HG03039 (cell line): ENCODE results near the gene LRP11.
"Not testable (repeated sequence)": the region's sequence is repeated elsewhere in the genome, so short reads cannot be mapped to it uniquely, and the experiment has no call there.

Experiments
- ATAC-seq: cut with Tn5 transposase; IDR thresholded peaks from one replicate; pipeline ENCODE4 v1.9.1; 2021; ENCODE audit warnings: mild to moderate bottlenecking, moderate library complexity; ENCODE audit not compliant: unreplicated experiment

LRP11 gene

GRCh38 chr6:149897855-149898744, 33.9 kb upstream of the LRP11 start, which contains the start of gene RAET1E:
RAET1E (minus strand) TSS chr6:149898113; CDS start chr6:149890901, 7,212 bp downstream.
- no peak for ATAC-seq

DNA sequence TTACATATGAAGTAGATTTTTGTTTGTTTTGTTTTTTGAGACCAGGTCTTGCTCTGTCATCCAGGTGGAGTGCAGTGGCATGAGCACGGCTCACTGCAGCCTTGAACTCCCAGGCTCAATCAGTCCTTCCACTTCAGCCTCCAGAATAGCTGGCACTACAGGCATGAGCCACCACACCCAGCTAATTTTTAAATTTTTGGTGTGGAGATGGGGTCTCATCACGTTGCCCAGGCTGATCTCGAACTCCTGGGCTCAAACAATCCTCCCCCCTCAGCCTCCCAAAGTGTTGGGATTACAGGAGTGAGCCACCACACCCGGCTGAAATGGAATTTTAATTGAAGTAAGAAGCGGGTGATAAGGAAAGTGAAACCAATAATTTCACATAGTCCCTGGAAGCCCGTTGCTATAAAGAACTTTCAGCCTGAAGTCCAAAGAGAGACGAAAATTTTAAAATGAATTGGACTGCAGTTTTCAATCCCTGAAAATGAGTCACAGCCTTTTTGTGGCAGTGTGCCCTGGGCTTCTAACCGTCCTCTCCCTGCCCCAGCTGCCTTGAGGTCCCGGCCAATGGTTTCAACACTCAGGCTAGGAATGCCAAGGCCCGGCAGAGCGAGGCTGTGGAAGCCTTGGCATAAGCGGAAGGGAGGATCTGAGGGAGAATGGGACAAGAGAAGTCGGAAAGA, 33.0 kb upstream of the LRP11 start:
- ATAC-seq = no peak

DNA sequence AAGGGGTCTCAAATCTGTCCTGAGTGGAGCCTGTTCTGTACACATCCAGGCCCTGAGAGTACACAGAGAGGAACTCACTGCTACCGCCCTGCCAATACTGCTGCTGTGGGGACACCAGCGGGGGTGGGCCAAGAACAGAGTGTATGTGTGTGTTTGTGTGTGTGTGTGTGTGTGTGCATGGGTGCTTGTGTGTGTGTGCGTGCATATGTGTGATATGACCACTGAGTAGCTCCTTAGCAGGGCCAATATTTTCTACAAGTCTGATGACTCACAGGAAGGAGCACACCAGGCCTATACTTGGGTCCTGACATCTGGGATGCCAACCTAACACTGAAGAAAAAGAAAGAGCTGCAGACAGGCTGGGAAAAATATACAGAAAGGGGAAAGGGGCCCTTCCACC, 32.3 kb upstream of the LRP11 start:
- no peak for ATAC-seq

DNA sequence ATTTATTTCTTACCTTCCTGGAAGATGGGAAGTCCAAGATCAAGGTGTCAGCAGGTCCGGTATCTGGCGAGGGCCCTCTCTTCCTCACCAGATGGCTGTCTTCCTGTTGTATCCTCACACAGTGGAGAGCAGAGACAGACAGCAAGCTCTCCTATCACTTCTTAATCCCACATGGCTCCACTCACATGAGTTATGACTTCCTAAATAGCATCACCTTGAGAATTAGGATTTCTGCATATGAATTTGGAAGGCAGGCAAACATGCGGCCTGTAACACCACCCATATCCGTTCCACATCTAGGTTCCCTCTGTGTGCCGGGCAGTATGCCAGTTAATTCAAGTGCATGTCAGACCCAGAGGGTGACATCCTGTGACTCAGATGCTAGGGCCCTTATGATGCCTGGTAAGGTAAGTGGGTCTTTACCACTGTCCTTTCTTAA, 31.7 kb upstream of the LRP11 start:
- ATAC-seq = no peak

- no peak for ATAC-seq
These were observed 31.0 kb upstream of the LRP11 start for GRCh38 chr6:149895048-149895590.

DNA sequence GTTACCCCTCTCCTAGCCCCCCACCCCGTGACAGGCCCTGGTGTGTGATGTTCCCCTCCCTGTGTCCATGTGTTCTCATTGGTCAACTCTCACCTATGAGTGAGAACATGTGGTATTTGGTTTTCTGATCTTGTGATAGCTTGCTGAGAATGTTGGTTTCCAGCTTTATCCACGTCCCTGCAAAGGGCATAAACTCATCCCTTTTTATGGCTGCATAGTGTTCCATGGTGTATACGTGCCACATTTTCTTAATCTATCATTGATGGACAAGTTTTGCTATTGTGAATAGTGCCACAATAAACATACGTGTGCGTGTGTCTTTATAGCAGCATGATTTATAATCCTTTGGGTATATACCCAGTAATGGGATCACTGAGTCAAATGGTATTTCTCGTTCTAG, 27.7 kb upstream of the LRP11 start:
- not testable (repeated sequence) for ATAC-seq

DNA sequence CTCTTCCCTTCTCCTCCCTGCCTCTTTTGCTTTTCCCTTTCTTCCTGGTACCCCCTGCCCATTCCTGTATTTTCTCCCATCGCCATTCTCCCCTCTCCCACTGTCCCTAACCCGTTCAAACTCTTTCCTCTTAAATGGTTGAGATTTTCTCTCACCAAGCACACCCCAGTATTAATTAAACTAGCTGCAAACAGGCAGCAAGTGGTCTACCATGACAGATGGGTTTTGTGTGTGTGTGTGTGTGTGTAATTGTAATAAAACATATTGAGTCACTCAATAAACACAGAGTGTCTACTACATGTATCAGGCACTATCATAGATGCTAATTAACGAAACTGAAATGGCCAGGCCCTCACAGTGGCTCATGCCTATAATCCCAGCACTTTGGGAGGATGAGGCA, 27.1 kb upstream of the LRP11 start:
- ATAC-seq = no peak

- no peak for ATAC-seq
These were observed 26.5 kb upstream of the LRP11 start for GRCh38 chr6:149890629-149891045.

GRCh38 chr6:149889326-149889725, 25.2 kb upstream of the LRP11 start:
- no peak for ATAC-seq

GRCh38 chr6:149888659-149889058, 24.5 kb upstream of the LRP11 start:
- ATAC-seq = no peak

GRCh38 chr6:149888093-149888492, 23.9 kb upstream of the LRP11 start:
- no peak for ATAC-seq

- ATAC-seq = no peak
These were observed 23.2 kb upstream of the LRP11 start for GRCh38 chr6:149887343-149887742.

DNA sequence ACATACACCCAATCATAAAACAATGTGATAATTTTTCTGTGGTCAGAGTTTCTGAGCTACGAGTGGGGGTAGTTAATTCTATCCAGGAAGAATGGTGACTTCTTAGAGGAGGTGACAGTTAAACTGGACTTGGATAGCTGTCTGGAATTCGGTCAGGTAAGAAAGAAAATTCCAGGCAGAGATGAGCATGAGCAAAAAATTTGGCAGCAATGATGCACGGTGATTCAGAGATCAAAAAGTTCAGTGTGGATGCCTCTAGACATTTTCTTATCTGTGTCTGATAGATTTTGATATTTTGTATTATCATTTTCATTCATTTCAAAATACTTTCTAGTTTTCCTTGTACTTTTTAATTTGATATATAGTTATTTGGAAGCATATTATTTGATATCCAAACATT, 21.7 kb upstream of the LRP11 start:
- no peak for ATAC-seq

GRCh38 chr6:149884617-149885016, 20.5 kb upstream of the LRP11 start:
- no peak for ATAC-seq

DNA sequence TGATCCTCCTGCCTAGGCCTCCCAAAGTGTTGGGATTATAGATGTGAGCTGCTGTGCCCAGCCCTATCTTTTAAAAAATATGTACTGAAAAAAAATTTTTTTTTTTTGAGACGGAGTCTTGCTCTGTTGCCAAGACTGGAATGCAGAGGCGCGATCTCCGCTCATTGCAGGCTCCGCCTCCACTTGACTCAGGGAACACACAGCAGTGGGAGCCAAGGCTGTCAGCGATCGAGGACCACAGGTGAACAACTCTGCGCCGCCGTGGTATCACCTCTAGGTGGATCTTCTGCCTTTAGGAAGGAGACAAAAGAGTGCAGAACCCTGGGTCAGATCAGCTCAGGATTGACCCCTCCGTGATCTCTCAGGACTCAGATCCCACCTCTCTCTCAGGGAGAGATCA, 20.1 kb upstream of the LRP11 start:
- no peak for ATAC-seq

- ATAC-seq = no peak
These were observed 17.7 kb upstream of the LRP11 start for GRCh38 chr6:149881860-149882259.

- no peak for ATAC-seq
These were observed 17.1 kb upstream of the LRP11 start for GRCh38 chr6:149881066-149881766.

DNA sequence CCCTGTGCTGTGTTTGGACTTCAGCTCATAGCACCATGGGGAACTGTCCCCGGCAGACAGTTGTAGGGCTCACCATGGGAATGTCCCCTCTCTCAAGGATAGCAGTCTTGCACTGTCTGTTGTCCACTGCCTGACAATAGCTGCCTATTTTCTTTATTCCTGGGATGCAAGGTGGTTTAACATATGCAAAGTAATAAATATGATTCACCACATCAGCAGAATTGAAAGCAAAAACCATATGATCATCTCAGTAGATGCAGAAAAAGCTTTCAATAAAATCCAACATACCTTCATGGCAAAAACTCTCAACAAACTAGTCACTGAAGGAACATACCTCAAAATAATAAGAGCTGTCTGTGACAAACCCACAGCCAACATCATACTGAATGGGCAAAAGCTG, 13.5 kb upstream of the LRP11 start:
- ATAC-seq = no peak

- ATAC-seq = no peak
These were observed 12.2 kb upstream of the LRP11 start for GRCh38 chr6:149876241-149876933.

DNA sequence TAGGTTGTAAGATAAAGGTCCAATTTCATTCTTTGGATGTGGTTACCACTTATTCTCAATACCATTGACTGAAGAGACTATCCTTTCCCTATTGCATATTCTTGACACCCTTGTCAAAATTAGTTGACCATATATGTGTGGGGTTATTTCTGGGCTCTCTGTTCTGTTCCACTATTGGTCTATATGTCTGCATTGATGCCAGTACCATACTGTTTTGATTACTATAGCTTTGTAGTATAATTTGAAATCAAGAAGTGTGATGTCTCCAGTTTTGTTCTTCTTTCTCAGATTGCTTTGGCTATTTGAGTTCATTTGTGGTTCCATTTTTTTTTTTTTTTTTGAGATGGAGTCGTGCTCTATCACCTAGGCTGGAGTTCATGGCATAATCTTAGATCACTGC, 8.1 kb upstream of the LRP11 start:
- no peak for ATAC-seq

DNA sequence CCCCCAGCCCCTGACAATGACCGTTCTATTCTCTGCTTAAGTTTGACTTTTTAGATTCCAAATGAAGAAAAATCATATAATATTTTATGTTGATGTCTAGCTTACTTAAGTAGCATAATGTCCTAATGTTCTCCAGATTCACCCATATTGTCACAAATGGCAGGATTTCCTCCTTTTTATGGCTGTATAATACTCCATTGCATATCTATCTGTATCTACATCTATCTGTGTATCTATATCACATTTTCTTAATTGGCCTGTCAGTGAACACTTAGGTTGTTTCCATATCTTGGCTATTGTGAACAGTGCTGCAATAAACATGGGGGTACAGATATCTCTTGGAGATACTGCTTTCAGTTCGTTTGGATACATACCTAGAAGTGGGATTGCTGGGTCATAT, 7.0 kb upstream of the LRP11 start:
- no peak for ATAC-seq
